MM.1S (cell line): ENCODE data around the gene RASGRP2.

ENCODE experiments used
- DNase-seq: peaks from one replicate; pipeline ENCODE4 v3.0.0-alpha.2; 2015
- H2AFZ ChIP-seq: fragments of 300-600 bp; sonication (generic); 2 replicates; pipeline ENCODE4 v1.6.0; 2016; ENCODE audit warnings: antibody characterized with exemption, low read length
- H3F3A ChIP-seq: fragments of 300-600 bp; sonication (generic); 2 replicates; pipeline ENCODE4 v1.6.1; 2016; ENCODE audit warnings: mild to moderate bottlenecking, antibody characterized with exemption, low read length, moderate library complexity, mixed read lengths; ENCODE audit not compliant: insufficient read depth
- H3K27ac ChIP-seq: fragments of 300-600 bp; sonication (generic); 2 replicates; pipeline ENCODE4 v1.5.1; 2016; ENCODE audit warnings: mild to moderate bottlenecking, low read length
- H3K27me3 ChIP-seq: fragments of 300-600 bp; sonication (generic); replicated peaks from 2 replicates; pipeline ENCODE4 v1.6.0; 2016; ENCODE audit warnings: low read length; ENCODE audit not compliant: insufficient read depth
- H3K36me3 ChIP-seq: fragments of 300-600 bp; sonication (generic); replicated peaks from 2 replicates; pipeline ENCODE4 v1.6.1; 2016; ENCODE audit warnings: mild to moderate bottlenecking, low read length, mixed read lengths; ENCODE audit not compliant: insufficient read depth
- H3K4me1 ChIP-seq: fragments of 300-600 bp; sonication (generic); 2 replicates; pipeline ENCODE4 v1.6.1; 2016; ENCODE audit warnings: low read length, mixed read lengths
- H3K4me2 ChIP-seq: fragments of 300-600 bp; sonication (generic); 2 replicates; pipeline ENCODE4 v1.6.0; 2016; ENCODE audit warnings: low read depth, low read length
- H3K4me3 ChIP-seq: fragments of 300-600 bp; sonication (generic); 2 replicates; pipeline ENCODE4 v1.5.1; 2016; ENCODE audit warnings: low read length, mixed read lengths
- H3K79me2 ChIP-seq: fragments of 300-600 bp; sonication (generic); 2 replicates; pipeline ENCODE4 v1.6.1; 2016; ENCODE audit warnings: mixed run types, low read length, mixed read lengths
- H3K9ac ChIP-seq: fragments of 300-600 bp; sonication (generic); 2 replicates; pipeline ENCODE4 v1.6.1; 2016; ENCODE audit warnings: low read length, mixed read lengths
- H3K9me2 ChIP-seq: fragments of 300-600 bp; sonication (generic); replicated peaks from 2 replicates; pipeline ENCODE4 v1.6.1; 2016; ENCODE audit warnings: mild to moderate bottlenecking, low read length, mixed read lengths; ENCODE audit not compliant: insufficient read depth
- H3K9me3 ChIP-seq: fragments of 300-600 bp; sonication (generic); replicated peaks from 2 replicates; pipeline ENCODE4 v1.6.1; 2016; ENCODE audit warnings: mild to moderate bottlenecking, low read length, mixed read lengths; ENCODE audit not compliant: insufficient read depth
- H4K20me1 ChIP-seq: fragments of 300-600 bp; sonication (generic); 2 replicates; pipeline ENCODE4 v1.6.1; 2016; ENCODE audit warnings: mild to moderate bottlenecking, low read length, moderate library complexity, mixed read lengths; ENCODE audit not compliant: insufficient read depth
- CTCF ChIP-seq: fragments of 300-600 bp; sonication (generic); IDR thresholded peaks from 2 replicates; pipeline ENCODE4 v1.5.1; 2016; ENCODE audit warnings: antibody characterized with exemption, low read length, mixed read lengths
- EZH2 ChIP-seq: fragments of 300-600 bp; sonication (generic); optimal IDR thresholded peaks from 2 replicates; pipeline ENCODE3; 2017; ENCODE audit warnings: low read depth, mild to moderate bottlenecking, antibody characterized with exemption, low read length, mixed read lengths
- EZH2phosphoT487 ChIP-seq: fragments of 300-600 bp; sonication (generic); IDR thresholded peaks from 2 replicates; pipeline ENCODE4 v1.6.1; 2018; ENCODE audit warnings: antibody characterized with exemption, low read length

RASGRP2 gene

GRCh38 chr11:64677441-64678023, 66.4 kb downstream of the RASGRP2 start:
- Histone ChIP-seq H3K4me1 (no peaks in the 10 kb centered on the region), H3K4me2 (no peak overlapping the region), H4K20me1 (no peaks in the 10 kb centered on the region), H3K9ac (no peak overlapping the region), H3K9me2 (no peaks in the 10 kb centered on the region), H3K36me3 (no peaks in the 10 kb centered on the region), H3K79me2 (no peaks in the 10 kb centered on the region), H3K27ac (no peak overlapping the region), H2AFZ (no peak overlapping the region), H3K4me3 (no peak overlapping the region), H3F3A (no peaks in the 10 kb centered on the region), H3K9me3 (no peaks in the 10 kb centered on the region), H3K27me3 (peaks cover 93% of the 10 kb centered on the region)
- TF ChIP-seq CTCF: no peak
- no peak for TF ChIP-seq EZH2
- no peak for TF ChIP-seq EZH2phosphoT487
- DNase-seq: no peak
